ENCODE results near the gene ARL11.

ARL11 gene

DNA sequence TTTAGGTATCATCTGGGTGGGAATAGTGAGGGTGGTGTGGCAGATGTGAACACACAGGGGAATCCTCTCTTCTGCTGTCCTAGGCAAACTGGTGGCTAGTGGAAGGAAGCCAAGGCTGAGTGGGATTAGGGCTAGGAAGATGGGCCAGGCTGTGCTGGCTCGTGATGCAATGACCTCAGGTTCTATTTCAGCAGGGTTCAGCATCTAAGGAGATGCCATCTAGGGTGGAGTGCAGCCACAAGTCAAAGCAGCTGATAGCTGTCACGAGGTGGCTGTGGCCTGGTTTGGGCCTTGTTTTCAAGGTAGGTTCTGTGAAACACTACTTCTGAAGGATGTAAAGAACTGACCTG, 21.6 kb downstream of the ARL11 start:
- no peak for DNase-seq

DNA sequence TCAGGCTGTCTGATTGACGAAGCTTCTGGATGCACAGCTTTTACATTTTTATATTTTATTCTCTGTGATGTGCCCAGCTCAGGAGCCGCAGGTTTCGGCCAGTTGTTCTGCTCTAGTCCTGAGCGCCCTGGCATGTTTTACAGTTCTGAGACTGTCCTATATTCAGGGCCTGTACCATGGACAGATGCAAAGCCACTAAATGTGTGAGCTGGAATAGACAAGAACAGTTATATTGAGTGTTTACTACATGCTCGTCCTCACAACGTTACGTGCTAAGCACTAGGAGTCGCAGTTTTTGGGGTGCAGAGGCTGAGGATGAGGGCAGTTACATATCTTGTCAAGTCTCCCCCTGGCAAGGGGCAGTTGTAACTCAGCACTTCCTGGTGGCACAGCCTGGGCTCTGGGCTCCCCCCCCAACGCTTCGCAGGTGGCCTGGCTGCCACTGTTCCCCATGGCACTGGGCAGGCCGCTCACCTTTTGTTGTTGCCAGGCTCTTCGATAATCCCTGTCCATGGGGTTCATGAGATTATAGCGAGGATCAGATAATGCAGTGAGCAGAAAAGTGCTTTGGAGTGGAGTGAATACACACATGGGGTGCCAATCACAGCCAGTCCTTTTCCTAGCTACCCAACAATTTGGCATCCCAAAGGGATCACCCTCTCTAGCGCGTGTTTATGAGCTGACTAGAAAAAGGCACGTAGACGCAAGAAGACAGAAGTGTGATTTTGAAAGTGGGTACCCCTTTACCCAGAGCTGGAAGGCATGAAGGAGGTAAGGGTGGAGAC, 23.5 kb downstream of the ARL11 start:
- DNase-seq = no peak

- DNase-seq = peak; percentile 49 to 72 (median 54)
These were observed 24.3 kb downstream of the ARL11 start for GRCh38 chr13:49652355-49653305.

GRCh38 chr13:49653478-49653877, 25.2 kb downstream of the ARL11 start:
- DNase-seq = no peak

DNA sequence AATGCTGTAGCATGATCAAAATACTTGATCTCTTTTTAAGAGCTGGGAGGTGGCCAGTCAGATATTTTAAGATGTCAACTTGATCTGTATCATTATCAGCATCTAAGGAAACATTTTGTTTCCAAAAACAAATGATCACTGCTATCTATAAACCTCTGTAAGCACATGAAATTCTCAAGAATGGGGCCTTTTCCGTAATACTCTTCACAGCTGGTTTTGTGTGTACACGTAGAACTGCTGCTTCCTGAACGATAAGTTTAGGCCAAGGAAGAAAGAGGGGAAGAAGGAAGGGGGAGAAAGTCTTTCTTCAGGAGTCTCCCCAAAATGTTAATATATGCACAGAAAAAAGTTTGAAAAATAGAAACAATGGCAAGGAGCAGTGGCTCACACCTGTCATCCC, 25.7 kb downstream of the ARL11 start:
- no peak for DNase-seq

GRCh38 chr13:49655906-49656305, 27.6 kb downstream of the ARL11 start:
- DNase-seq = no peak

DNA sequence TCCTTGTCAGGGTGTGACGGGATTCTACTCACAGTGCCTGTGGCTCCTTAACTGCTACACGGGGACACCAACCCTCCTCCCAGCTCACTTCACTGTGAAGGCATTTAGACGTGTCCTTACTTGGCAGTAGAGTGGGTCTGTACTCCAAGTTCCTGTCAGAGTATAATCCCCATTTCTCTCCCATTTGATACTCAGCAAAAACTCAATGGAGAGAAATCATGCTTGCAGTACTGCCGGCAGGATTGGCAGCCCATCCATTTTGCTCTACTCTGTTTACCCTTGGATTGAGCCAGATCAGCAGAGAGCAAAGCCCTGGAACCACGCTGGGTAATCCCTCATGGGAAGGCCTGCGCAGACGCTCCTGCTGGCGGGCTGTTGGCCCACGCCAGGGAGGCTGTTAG, 28.9 kb downstream of the ARL11 start:
- DNase-seq = no peak

GRCh38 chr13:49664606-49665005, 36.3 kb downstream of the ARL11 start:
- no peak for DNase-seq

DNA sequence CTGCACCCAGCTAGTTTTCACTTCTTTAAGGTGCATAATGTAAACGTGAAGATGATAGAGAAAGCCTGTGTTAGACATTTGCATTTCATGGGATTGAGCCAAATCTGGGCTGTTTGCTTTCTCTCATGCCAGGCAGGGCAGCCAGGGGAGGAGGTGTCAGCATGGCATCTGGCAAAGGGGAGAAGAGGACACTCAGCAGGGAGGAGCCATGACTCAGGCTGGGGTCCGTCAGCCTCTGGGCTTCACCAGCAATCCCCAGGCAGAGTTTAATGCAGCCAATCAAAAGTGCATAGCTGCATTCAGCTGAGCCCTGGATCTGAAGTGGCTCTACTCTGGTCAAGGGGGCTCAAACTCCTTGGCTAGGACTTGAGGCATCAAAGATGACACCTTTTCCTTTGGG, 39.5 kb downstream of the ARL11 start:
- DNase-seq = no peak

DNA sequence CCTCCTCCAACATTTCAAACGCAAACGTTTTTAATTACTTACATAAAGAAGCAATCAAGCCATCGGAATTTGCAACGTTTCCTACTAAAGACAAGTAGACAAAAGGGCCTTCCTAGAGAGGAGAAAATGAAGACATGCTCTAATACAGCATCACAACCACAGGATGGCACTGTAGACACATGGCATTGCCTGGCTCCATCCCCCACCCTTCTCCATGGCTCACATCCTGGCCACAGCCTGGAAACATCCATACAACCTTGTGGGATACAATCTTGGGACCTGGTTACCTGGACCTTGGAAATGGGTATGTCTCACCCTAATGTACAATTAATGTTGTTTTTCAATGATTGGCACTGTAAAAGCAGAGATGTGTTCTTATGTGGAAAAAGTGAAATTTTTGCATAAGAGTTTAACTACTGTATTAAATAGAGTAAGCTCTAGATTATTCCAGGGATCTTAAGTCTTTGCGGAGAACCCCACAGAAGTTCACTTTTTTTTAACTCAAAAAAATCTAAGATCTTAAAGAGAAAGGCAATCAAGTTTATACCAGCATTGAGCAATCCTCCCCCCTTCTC, 41.5 kb downstream of the ARL11 start:
- DNase-seq = peak; percentile 43 to 71 (median 54)

DNA sequence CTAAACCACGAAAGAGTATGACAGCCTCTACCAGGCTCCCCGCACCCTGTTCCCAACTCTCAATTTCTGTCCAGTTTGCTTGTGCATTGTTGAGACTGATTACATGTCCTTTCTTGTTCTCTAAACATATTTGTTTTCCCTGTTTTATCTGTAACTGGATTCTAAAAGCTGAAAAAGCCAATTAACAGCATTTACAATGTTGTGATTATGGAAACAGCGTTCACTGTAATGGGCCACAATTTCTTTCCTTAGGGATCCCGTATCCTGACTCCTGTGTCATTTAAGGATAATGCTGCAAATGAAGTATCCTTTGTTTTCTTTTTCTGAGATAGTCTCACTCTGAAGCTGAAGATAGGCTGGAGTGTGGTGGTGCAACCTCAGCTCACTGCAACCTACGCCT, 42.5 kb downstream of the ARL11 start:
- no peak for DNase-seq

DNA sequence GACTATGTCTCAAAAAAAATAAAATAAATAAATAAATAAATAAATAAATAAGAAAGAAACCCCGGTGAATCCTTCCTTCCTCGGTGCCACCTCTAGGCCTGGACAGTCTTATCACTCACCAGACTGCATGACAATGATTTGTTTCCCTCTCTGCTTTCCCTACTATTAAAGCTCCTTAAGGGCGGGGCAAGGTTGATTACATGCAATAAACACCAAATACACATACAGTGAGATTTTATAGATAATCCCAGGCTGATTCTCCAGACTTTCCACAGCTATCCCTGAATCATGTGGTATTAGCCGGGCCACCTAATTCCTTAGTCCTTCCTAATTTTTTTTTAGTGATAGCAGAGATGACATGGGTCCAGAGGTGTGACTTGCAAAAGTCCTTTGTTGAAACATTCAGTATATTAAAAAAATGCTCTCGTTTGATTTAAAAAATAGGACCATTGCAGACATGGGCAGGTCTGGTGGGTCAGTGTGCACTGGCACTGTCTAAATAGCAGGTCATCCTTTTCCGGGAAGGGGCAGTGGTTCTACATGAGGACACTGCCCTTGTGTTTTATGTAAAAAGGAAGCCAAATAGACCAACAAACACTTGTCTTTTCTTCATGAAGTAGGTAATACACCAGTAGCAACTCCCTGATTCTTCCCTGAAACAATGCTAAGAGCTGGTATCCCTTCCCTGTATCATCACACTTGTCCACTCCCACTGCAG, 48.4 kb downstream of the ARL11 start:
- no peak for DNase-seq

DNA sequence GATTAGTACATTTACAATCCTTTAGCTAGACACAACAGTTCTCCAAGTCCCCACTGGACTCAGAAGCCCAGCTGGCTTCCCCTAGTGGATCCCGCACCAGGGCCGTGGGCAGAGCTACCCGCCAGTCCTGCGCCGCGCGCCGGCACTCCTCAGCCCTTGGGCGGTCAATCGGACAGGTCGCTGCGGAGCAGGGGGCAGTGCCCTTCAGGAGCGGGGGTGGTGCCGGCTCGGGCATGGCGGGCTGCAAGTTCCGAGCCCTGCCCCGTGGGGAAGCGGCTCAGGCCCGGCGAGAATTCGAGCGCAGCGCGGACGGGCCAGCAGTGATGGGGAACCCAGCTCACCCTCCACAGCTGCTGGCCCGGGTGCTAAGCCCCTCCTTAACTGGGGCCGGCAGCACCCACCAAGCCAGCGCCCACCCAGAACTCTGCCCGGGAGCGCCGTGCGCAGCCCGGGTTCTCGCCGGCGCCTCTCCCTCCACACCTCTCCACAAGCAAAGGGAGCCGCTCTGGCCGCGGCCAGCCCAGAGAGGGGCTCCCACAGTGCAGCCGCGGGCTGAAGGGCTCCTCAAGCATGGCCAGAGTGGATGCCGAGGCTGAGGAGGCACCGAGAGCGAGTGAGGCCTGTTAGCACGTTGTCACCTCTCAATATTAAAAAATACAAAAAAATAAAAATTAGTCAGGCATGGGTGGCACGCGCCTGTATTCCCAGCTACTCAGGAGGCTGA, 50.0 kb downstream of the ARL11 start:
- no peak for DNase-seq

- peak in 1 of 4 experiments; percentile 30 for DNase-seq
These were observed 50.9 kb downstream of the ARL11 start for GRCh38 chr13:49679246-49679645.

- no peak for DNase-seq
These were observed 53.6 kb downstream of the ARL11 start for GRCh38 chr13:49681842-49682435.
